GM21360 (cell line): ENCODE results near the gene DROSHA.
"Not testable (repeated sequence)": the region's sequence is repeated elsewhere in the genome, so short reads cannot be mapped to it uniquely, and the experiment has no call there.

Source experiments
- ATAC-seq: cut with Tn5 transposase; IDR thresholded peaks from one replicate; pipeline ENCODE4 v1.9.1; 2021; ENCODE audit warnings: mild to moderate bottlenecking, moderate library complexity; ENCODE audit not compliant: unreplicated experiment

Gene DROSHA, protein sequence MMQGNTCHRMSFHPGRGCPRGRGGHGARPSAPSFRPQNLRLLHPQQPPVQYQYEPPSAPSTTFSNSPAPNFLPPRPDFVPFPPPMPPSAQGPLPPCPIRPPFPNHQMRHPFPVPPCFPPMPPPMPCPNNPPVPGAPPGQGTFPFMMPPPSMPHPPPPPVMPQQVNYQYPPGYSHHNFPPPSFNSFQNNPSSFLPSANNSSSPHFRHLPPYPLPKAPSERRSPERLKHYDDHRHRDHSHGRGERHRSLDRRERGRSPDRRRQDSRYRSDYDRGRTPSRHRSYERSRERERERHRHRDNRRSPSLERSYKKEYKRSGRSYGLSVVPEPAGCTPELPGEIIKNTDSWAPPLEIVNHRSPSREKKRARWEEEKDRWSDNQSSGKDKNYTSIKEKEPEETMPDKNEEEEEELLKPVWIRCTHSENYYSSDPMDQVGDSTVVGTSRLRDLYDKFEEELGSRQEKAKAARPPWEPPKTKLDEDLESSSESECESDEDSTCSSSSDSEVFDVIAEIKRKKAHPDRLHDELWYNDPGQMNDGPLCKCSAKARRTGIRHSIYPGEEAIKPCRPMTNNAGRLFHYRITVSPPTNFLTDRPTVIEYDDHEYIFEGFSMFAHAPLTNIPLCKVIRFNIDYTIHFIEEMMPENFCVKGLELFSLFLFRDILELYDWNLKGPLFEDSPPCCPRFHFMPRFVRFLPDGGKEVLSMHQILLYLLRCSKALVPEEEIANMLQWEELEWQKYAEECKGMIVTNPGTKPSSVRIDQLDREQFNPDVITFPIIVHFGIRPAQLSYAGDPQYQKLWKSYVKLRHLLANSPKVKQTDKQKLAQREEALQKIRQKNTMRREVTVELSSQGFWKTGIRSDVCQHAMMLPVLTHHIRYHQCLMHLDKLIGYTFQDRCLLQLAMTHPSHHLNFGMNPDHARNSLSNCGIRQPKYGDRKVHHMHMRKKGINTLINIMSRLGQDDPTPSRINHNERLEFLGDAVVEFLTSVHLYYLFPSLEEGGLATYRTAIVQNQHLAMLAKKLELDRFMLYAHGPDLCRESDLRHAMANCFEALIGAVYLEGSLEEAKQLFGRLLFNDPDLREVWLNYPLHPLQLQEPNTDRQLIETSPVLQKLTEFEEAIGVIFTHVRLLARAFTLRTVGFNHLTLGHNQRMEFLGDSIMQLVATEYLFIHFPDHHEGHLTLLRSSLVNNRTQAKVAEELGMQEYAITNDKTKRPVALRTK (N-terminal part only)

DNA sequence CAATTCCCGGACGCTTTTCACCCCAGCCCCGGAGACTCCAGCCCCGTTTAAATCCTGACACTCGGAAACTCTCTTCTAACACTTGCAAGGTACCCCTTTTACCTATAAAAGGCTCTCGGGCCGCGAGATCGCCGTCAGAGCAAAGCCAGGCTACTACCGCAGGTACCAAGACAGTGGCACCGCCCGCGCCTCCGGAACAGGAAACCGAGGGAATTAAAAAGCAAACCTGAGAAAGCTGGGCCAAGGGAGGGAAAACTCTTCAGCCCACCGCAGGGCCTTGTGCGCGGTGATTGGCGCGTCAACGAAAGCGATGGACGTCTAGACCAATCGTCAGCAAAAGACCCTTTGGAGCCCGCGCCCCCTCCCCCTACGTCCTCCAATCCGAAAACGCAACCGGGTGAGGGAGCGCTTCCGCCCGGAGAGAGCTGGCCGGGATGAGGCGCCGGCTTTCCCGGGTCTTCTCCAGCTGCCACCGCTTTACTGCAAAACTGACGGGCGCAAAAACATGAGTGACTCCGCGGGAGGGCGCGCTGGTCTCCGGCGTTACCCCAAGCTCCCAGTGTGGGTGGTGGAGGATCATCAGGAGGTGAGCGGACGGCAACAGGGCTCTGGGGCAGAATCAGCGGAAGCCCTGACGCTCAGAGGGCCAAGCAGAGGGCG, at the start of gene DROSHA, which contains the start of gene C5orf22:
Gene DROSHA, minus strand, starts transcription at position 206 of the 660 bp plus-strand sequence. CDS start 3,034 bp downstream, outside the sequence.
Gene C5orf22, plus strand, starts transcription at position 414 of the 660 bp plus-strand sequence. Its CDS starts 92 bp downstream, at position 506.
- peak; percentile 95 for ATAC-seq

DNA sequence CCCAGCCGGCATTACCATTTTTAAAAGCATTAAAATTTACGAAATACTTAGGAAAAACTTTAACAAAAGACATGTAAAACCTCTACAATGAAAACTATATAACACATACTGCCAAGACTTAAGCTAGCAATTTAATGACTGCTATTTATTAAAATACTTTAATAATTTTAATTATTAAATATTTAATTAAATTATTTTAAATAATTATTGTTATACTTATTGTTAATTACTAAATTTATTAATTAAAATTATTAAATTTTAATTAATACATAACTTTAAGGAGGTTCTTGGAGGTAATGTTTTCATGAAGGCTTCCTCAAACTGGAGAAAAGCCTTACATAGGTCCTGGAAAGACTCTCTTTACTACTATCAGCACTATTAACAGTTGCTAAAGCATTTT, 47.7 kb upstream of the DROSHA start:
- ATAC-seq = no peak

GRCh38 chr5:31577438-31577837, 45.5 kb upstream of the DROSHA start:
- no peak for ATAC-seq

DNA sequence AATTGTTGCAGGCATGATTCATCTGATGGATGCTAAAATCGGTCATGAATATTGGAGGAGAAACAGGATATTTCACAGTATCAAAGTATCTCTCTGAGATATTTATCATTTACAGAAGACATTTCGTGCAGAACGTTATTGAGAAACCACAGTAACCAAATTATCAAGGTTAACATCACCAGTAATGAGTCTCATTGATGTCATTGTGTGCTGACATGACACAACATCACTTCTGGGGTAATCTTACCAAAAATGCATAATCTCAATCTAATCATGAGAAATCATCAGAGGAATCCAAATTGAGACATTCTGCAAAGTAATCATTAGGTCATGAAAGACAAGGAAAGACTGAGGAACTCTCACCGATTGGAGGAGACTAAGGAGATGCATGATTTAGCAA, 42.9 kb upstream of the DROSHA start:
- no peak for ATAC-seq

DNA sequence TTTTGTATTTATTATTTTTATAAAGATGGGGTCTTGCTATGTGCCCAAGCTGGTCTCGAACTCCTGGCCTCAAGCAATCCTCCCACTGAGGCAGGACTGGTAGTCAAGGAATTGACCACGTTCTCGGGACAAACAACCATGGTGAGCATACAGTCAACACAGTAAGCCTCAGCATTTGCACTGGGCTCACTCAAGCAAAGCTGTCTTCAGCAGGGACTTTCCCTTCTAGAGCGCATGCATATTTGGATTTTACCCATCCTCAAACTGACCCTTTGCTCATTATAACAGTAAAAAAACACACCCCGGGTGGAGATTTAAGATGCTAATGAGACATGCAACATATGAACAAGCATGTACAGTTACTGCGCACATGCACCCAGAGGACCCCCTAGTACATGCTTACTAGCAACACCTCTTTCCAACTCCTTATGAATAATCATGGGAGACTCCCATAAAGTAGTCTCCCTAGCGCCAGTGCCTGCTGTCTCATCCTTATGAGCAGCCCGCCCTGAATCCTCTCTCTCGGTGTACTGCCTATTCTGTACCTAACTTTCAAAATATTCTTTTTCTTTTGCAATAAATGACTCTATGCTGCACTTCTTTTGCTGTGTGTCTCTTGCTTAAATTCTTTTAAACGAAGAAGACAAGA, 41.7 kb upstream of the DROSHA start:
- ATAC-seq = peak; percentile 87

GRCh38 chr5:31569068-31569467, 37.2 kb upstream of the DROSHA start:
- no peak for ATAC-seq

GRCh38 chr5:31568302-31568835, 36.5 kb upstream of the DROSHA start:
- ATAC-seq = no peak

- not testable (repeated sequence) for ATAC-seq
These were observed 34.5 kb upstream of the DROSHA start for GRCh38 chr5:31566362-31566761.

DNA sequence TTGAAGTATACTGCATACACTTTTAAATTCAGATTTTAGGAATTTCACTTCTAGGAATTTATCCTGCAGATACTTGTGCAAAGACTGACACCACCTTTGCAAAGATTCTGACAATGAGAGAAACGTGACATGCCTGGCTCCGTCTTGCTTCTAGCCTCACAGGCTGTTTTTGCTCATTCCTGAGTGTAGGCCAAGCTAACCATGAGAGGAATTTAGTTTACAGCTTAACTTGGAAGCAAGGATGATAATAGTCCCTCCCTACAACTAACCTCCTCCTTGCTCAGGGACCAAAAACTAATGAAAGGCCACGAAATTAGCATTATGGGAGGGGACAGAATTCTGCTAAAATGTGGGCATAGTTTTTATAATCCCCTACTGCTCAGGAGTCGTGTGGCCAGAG, 31.3 kb upstream of the DROSHA start:
- no peak for ATAC-seq

- ATAC-seq = no peak
These were observed 30.1 kb upstream of the DROSHA start for GRCh38 chr5:31561946-31562345.

DNA sequence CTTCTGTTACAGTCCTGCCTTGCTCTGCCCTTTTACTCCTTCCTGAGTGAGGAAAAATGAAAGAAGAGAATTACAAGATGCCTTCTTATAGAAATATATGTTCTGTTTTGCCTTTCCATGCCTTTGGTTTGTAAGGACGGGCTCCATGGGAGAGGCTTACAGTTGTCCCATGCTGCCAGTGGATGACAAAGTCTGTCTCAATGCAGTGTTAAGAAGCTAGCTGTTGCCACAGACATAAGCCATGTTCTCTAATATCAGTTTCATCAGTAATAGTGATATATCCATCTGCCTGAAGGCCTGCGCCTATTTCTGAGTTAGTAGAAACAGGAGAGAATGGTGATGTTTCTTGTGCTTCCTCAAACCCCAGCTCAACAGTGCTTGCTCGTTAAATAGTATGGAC, 28.0 kb upstream of the DROSHA start:
- no peak for ATAC-seq

DNA sequence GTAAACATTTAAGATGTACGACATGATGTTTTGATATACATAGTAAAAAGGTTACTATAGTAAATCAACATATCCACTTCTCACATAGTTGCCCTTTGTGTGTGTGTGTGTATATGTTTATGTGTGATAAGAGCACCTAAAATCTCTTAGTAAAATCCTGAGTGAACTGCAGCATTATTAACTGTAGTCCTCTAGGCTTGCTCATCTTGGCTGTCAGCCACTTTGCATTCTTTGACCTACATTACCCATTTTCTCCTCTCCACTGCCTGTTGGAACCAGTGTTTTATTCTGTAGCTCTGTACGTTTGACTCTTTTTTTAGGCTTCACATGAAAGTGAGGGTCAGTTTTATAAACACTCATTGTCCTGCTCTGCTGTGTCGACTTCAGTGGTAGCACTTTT, 24.6 kb upstream of the DROSHA start:
- ATAC-seq = no peak

DNA sequence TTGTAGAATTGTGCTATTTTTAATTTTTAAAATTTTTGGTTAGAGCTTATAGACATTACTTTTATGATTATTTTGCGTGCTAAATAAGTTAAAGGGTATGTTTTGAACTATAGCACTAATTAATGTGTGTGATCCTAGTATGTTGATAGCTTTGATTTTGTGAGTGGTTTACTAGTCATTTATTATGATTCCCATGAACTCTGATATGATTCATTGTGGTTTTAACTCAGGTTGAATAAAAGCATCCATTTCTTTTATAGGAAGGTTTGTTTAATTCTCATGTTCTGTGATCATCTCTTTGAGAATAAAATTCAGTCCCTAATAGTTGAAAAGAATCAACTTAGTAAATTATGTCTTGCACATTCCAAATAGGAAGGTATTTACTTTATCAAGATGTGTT, 22.7 kb upstream of the DROSHA start:
- no peak for ATAC-seq

GRCh38 chr5:31553863-31554262, 22.0 kb upstream of the DROSHA start:
- no peak for ATAC-seq

DNA sequence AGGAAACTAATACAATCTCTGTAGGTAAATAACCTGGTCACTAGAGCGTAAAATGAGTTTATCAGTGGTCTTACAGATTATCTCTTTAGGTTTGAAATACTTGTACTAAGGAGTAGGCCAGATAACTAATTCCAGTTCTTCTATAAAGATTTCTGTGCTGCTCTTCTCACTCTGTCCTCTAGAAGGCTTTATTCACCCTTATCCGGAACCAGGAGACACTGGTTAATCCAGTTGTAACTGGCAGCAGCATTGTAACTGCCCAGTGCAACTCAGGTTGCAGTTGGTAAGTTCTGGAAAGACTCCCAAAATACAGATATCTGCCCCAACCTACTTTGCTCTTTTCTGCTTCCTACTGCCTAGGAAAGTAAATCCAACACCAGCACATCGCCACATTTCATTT, 20.0 kb upstream of the DROSHA start:
- ATAC-seq = no peak

DNA sequence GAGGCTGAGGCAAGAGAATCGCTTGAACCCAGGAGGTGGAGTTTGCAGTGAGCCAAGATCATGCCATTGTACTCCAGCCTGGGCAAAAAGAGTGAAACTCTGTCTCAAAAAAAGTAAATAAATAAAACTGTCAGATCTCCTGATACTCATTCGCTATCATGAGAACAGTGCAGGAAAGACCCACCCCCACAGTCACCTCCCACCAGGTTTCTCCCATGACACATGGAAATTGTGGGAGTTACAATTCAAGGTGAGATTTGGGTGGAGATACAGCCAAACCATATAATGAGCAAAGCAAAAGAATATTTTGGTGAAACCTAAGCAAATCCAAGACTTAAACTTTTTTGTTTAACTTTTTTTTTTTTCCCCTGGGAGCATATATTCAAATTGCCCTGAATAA, 17.2 kb upstream of the DROSHA start:
- ATAC-seq = not testable (repeated sequence)

DNA sequence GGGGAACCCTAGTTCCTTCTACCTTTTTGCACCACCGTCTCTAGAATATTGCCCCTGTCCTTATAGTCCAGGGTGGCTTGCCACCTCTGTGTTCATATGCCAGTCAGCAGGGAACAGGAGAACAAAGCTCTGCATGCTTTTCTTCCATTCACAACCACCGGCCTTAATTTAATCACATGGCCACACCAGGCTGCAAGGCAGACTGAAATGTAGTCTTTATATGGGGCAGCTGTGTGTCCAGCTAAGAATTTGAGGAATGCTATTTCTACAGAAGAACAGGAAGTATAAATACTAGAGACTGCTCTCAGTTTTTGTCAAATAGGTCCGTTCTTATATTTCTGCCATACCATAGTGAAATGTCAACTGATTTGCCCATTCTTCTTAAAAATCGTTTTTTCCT, 6.0 kb upstream of the DROSHA start:
- no peak for ATAC-seq

DNA sequence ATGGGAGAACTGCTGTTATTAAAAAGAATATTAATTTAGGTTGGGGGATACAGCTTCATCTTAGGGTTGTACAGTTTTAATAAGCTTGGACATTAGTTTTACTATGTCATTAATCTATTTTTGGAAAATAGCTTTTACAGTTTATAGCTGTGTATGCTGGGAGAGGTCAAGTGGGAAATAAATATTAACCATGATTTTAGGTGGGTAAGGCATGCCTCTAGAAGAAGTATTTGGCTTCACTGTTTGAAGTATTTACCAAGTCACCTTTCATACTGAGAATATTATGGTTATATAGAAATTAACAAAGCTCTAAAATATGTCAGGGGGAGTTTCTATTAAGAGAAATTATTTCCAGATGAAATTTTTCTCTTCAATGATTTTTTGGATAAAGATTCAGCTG, 5.5 kb upstream of the DROSHA start:
- ATAC-seq = no peak

- no peak for ATAC-seq
These were observed 5.0 kb upstream of the DROSHA start for GRCh38 chr5:31536873-31537272.

DNA sequence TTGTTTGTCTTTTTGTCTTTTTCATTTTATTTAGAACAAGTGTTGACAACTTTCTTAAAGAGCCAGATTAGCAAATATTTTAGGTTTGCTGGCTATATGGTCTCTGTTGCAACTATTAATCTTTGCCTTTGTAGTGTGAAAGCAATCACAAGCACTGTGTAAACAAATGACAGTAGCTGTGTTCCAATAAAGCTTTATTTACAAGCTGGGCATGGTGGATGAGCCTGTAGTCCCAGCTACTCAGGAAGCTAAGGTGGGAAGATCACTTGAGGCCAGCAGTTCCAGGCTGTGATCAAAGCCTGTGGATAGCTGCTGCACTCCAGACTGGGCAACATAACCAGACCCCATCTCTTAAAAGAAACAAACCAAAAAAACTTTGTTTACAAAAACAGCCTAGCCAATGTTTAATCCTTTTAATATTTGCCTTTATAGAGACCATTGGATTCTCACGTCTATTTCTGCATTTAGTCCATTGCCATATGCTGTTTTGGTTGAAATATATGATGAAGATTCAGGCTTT, 2.7 kb upstream of the DROSHA start:
- no peak for ATAC-seq
